Sigmoid colon (tissue), 4 donors: ENCODE results near the gene PARD3.

Source experiments
- CTCF ChIP-seq, 4 experiments: fragments of 450-650 bp in 3 of 4; fragments of 200-600 bp in 1 of 4; IDR thresholded peaks; one replicate each; pipeline ENCODE4 v1.5.1; 2016 to 2019; ENCODE audit warnings: antibody characterized with exemption in 4 of 4, mild to moderate bottlenecking in 3 of 4, moderate library complexity in 2 of 4
- EP300 ChIP-seq, 4 donors: sonication (generic); formaldehyde crosslinking; IDR thresholded peaks; one replicate each; pipeline ENCODE4 v1.6.1; 2017; ENCODE audit warnings: antibody characterized with exemption in 4 of 4
- POLR2A ChIP-seq, 2 donors: fragments of 450-650 bp; IDR thresholded peaks; one replicate each; pipeline ENCODE4 v1.6.1; 2016; ENCODE audit warnings: antibody characterized with exemption in 2 of 2, mild to moderate bottlenecking in 2 of 2, moderate library complexity in 2 of 2
- POLR2AphosphoS5 ChIP-seq, 4 donors: sonication (generic); formaldehyde crosslinking; IDR thresholded peaks; one replicate each; pipeline ENCODE4 v1.6.1; 2017; ENCODE audit warnings: antibody characterized with exemption in 4 of 4

DNA sequence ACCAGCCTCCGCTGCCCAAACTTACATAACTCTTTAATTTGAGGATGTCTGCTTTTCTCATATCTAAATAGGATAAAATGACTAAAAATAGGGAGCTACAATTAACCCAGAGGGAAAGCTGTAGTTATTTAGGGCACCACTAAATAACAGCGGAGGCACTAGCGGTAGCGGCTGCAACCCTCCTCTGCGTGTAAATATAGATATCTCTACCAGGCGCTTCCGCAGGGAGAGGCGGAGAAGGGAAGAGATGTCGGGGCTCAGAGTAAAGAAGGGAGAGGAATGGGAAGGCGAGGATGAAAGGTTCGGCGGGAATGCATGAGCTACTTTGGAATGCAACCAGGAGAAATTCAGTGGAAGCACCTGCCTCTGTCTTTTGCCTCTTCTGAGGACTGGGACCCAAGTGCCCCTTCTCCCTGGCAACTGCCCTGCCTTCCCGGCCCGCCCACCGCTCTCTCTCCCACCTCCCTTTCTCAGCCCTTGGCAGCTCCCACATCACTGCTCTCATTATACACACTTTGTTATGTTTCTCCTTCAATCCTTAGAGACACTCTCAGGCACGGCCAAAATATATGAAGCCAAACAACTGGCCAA, 698.3 kb downstream of the PARD3 start:
- no peak for TF ChIP-seq CTCF (IDR thresholded peaks at IDR 0.05)
- TF ChIP-seq POLR2A (IDR thresholded peaks at IDR 0.05): no peak
- no peak for TF ChIP-seq EP300 (IDR thresholded peaks at IDR 0.05)
- no peak for TF ChIP-seq POLR2AphosphoS5 (IDR thresholded peaks at IDR 0.05)
